Measurements from ENCODE around the gene CSGALNACT2. TPM values are rescaled to one million over a fixed set of nuclear protein-coding genes. Genes with fewer than 3 reads are reported as not detected.
A peak's percentile ranks its signal among the peaks of the same experiment; 100 is the strongest.

Gene CSGALNACT2
- total and polyA plus RNA-seq, 7 donors, result 10.2 to 33.1 (median 18.9) TPM

GRCh38 chr10:43194266-43194665, 56.0 kb downstream of the CSGALNACT2 start:
- no peak for TF ChIP-seq CTCF (IDR thresholded peaks at IDR 0.05)
- ATAC-seq (no peak), DNase-seq (no peak)
- intact Hi-C loops (cut with DNase I), result no loop called here
- Histone ChIP-seq H3K27ac (no peak overlapping the region), H3K36me3 (ENCODE audit: insufficient read depth in 1 of 2, low read depth in 1 of 2) (no peaks in the 10 kb centered on the region), H3K27me3 (ENCODE audit: insufficient read depth in 3 of 3, low read length in 2 of 3) (no peaks in the 10 kb centered on the region), H3K4me3 (no peak overlapping the region), H3K9me3 (no peaks in the 10 kb centered on the region), H3K4me1 (no peaks in the 10 kb centered on the region)
- 55 to 72% (median 60%) methylated on average over 4 of the region's 4 CpGs for WGBS, 3 donors

- Histone ChIP-seq H3K4me3 (no peak overlapping the region), H3K4me1 (no peaks in the 10 kb centered on the region), H3K9me3 (no peaks in the 10 kb centered on the region), H3K27ac (no peak overlapping the region), H3K36me3 (ENCODE audit: insufficient read depth in 1 of 2, low read depth in 1 of 2) (no peaks in the 10 kb centered on the region), H3K27me3 (ENCODE audit: insufficient read depth in 3 of 3, low read length in 2 of 3) (no peaks in the 10 kb centered on the region)
- intact Hi-C loops (cut with DNase I), result no loop called here
- WGBS, 3 donors, result 89 to 92% (median 91%) methylated on average over 9 of the region's 9 CpGs
- ATAC-seq, result no peak
- no peak for TF ChIP-seq CTCF (IDR thresholded peaks at IDR 0.05)
- DNase-seq, result peak in 1 of 2 donors; percentile 34
These were observed 56.6 kb downstream of the CSGALNACT2 start for GRCh38 chr10:43194859-43195258.

GRCh38 chr10:43195557-43195956, 57.3 kb downstream of the CSGALNACT2 start:
- intact Hi-C loops (cut with DNase I), result no loop called here
- no peaks in the 10 kb centered on the region for H3K36me3 ChIP-seq (ENCODE audit: insufficient read depth in 1 of 2, low read depth in 1 of 2)
- H3K9me3 ChIP-seq, result no peaks in the 10 kb centered on the region
- no peaks in the 10 kb centered on the region for H3K27me3 ChIP-seq (ENCODE audit: insufficient read depth in 3 of 3, low read length in 2 of 3)
- ATAC-seq (no peak), DNase-seq (no peak)
- TF ChIP-seq CTCF (IDR thresholded peaks at IDR 0.05), result no peak
- H3K27ac ChIP-seq, result no peak overlapping the region
- H3K4me1 ChIP-seq, result no peaks in the 10 kb centered on the region
- H3K4me3 ChIP-seq, result no peak overlapping the region
- 87 to 91% (median 91%) methylated on average over 12 of the region's 12 CpGs for WGBS, 3 donors

- intact Hi-C loops (cut with DNase I), result no loop called here
- Histone ChIP-seq H3K4me3 (no peak overlapping the region), H3K36me3 (ENCODE audit: insufficient read depth in 1 of 2, low read depth in 1 of 2) (no peaks in the 10 kb centered on the region), H3K27me3 (ENCODE audit: insufficient read depth in 3 of 3, low read length in 2 of 3) (no peaks in the 10 kb centered on the region), H3K4me1 (no peaks in the 10 kb centered on the region), H3K9me3 (no peaks in the 10 kb centered on the region), H3K27ac (no peak overlapping the region)
- no peak for TF ChIP-seq CTCF (IDR thresholded peaks at IDR 0.05)
- 90 to 91% (median 90%) methylated on average over 20 of the region's 20 CpGs for WGBS, 3 donors
- no peak for ATAC-seq
- peak in 1 of 2 donors; percentile 42 for DNase-seq
These were observed 58.1 kb downstream of the CSGALNACT2 start for GRCh38 chr10:43196131-43196980.

Measured in psoas muscle (tissue), 8 donors.